Measurements from ENCODE around the gene RAB11FIP5. TPM values are rescaled to one million over a fixed set of nuclear protein-coding genes. Genes with fewer than 3 reads are reported as not detected.
"Not testable (repeated sequence)": the region's sequence is repeated elsewhere in the genome, so short reads cannot be mapped to it uniquely, and the experiment has no call there.

Gene RAB11FIP5
- total RNA-seq, 2 experiments from 2014 or later = 1.1 to 2.9 TPM

- peaks cover 4% of the 10 kb centered on the region for H3K4me1 Mint-ChIP-seq
- H3K27ac Mint-ChIP-seq = no peak overlapping the region
- no peaks in the 10 kb centered on the region for H3K36me3 Mint-ChIP-seq
- H3K9me3 Mint-ChIP-seq (ENCODE audit: low read depth) = no peaks in the 10 kb centered on the region
- ATAC-seq = no peak
- CTCF ChIA-PET = interaction anchor here (0.6 to 1.3 kb wide), 5 partner anchors 9 to 216 kb away, joined by 3 to 7 read pairs (median 3); no protein-coding TSS in a partner anchor
- H3K27me3 Mint-ChIP-seq = no peaks in the 10 kb centered on the region
- H3K4me3 Mint-ChIP-seq = no peak overlapping the region
- DNase-seq = no peak
Measured at GRCh38 chr2:73075477-73076373, 37.0 kb downstream of the RAB11FIP5 start.

GRCh38 chr2:73074110-73075069 lies 38.4 kb downstream of the RAB11FIP5 start:
- peaks cover 14% of the 10 kb centered on the region for H3K4me1 Mint-ChIP-seq
- no peak for DNase-seq
- H3K9me3 Mint-ChIP-seq (ENCODE audit: low read depth) = no peaks in the 10 kb centered on the region
- ATAC-seq = no peak
- no peaks in the 10 kb centered on the region for H3K36me3 Mint-ChIP-seq
- CTCF ChIA-PET = interaction anchor here (1.1 to 2.1 kb wide), 4 partner anchors 11 to 103 kb away, joined by 3 to 8 read pairs (median 6); no protein-coding TSS in a partner anchor
- H3K4me3 Mint-ChIP-seq = no peak overlapping the region
- H3K27ac Mint-ChIP-seq = no peak overlapping the region
- H3K27me3 Mint-ChIP-seq = no peaks in the 10 kb centered on the region

GRCh38 chr2:73072416-73072815 lies 40.3 kb downstream of the RAB11FIP5 start:
- Mint-ChIP-seq H3K4me1 (peaks cover 24% of the 10 kb centered on the region), H3K27ac (peak overlapping the region; percentile 91), H3K9me3 (ENCODE audit: low read depth) (no peaks in the 10 kb centered on the region), H3K27me3 (no peaks in the 10 kb centered on the region), H3K4me3 (peak overlapping the region; percentile 78), H3K36me3 (no peaks in the 10 kb centered on the region)
- CTCF ChIA-PET = interaction anchor here (1.8 to 2.1 kb wide), 2 partner anchors 105 to 140 kb away, joined by 5 to 8 read pairs; no protein-coding TSS in a partner anchor
- ATAC-seq = no peak
- DNase-seq = no peak

- Mint-ChIP-seq H3K9me3 (ENCODE audit: low read depth) (no peaks in the 10 kb centered on the region), H3K27me3 (no peaks in the 10 kb centered on the region), H3K27ac (peak overlapping the region; percentile 91), H3K36me3 (peaks cover 1% of the 10 kb centered on the region), H3K4me1 (peaks cover 24% of the 10 kb centered on the region), H3K4me3 (peak overlapping the region; percentile 78)
- ATAC-seq (peak; percentile 5), DNase-seq (peak; percentile 56)
- CTCF ChIA-PET = interaction anchor here (0.9 to 2.4 kb wide), 5 partner anchors 98 to 218 kb away, joined by 4 to 9 read pairs (median 8); no protein-coding TSS in a partner anchor
Measured at GRCh38 chr2:73072129-73072395, 40.7 kb downstream of the RAB11FIP5 start.

- CTCF ChIA-PET = interaction anchor here (0.9 to 2.4 kb wide), 6 partner anchors 18 to 219 kb away, joined by 4 to 10 read pairs (median 6); no protein-coding TSS in a partner anchor
- Mint-ChIP-seq H3K27ac (peak within 1 kb of the TSS; percentile 91), H3K36me3 (peaks cover 1% of the 10 kb centered on the region), H3K9me3 (ENCODE audit: low read depth) (no peaks in the 10 kb centered on the region), H3K27me3 (no peaks in the 10 kb centered on the region), H3K4me1 (peaks cover 24% of the 10 kb centered on the region), H3K4me3 (peak within 1 kb of the TSS; percentile 78)
- DNase-seq (peak; percentile 96), ATAC-seq (peak; percentile 92)
Measured at GRCh38 chr2:73071360-73072128, 41.2 kb downstream of the RAB11FIP5 start, which contains the start of gene SFXN5. SFXN5 (minus strand) TSS chr2:73071712; CDS start chr2:73071705, 7 bp downstream.

GRCh38 chr2:73070643-73071359 lies 41.9 kb downstream of the RAB11FIP5 start:
- peaks cover 1% of the 10 kb centered on the region for H3K36me3 Mint-ChIP-seq
- DNase-seq = peak; percentile 59
- H3K4me3 Mint-ChIP-seq = peak overlapping the region; percentile 78
- peak; percentile 25 for ATAC-seq
- CTCF ChIA-PET = interaction anchor here (0.9 to 2.4 kb wide), 7 partner anchors 9 to 219 kb away, joined by 3 to 10 read pairs (median 5); no protein-coding TSS in a partner anchor
- H3K27me3 Mint-ChIP-seq = no peaks in the 10 kb centered on the region
- H3K27ac Mint-ChIP-seq = peak overlapping the region; percentile 91
- H3K9me3 Mint-ChIP-seq (ENCODE audit: low read depth) = no peaks in the 10 kb centered on the region
- peaks cover 26% of the 10 kb centered on the region for H3K4me1 Mint-ChIP-seq

- Mint-ChIP-seq H3K36me3 (peaks cover 1% of the 10 kb centered on the region), H3K27me3 (no peaks in the 10 kb centered on the region), H3K27ac (peak overlapping the region; percentile 65), H3K9me3 (ENCODE audit: low read depth) (no peaks in the 10 kb centered on the region), H3K4me1 (peaks cover 30% of the 10 kb centered on the region), H3K4me3 (peak overlapping the region; percentile 78)
- no peak for DNase-seq
- CTCF ChIA-PET = interaction anchor here (1.3 to 2.4 kb wide), 5 partner anchors 8 to 177 kb away, joined by 3 to 10 read pairs (median 8); no protein-coding TSS in a partner anchor
- no peak for ATAC-seq
Measured at GRCh38 chr2:73069855-73070642, 42.7 kb downstream of the RAB11FIP5 start.

GRCh38 chr2:73069041-73069854 lies 43.5 kb downstream of the RAB11FIP5 start:
- Mint-ChIP-seq H3K36me3 (peaks cover 1% of the 10 kb centered on the region), H3K4me1 (peaks cover 30% of the 10 kb centered on the region), H3K27me3 (no peaks in the 10 kb centered on the region), H3K9me3 (ENCODE audit: low read depth) (no peaks in the 10 kb centered on the region), H3K27ac (no peak overlapping the region), H3K4me3 (peak overlapping the region; percentile 78)
- DNase-seq (no peak), ATAC-seq (no peak)
- CTCF ChIA-PET = interaction anchor here (1.3 to 2.1 kb wide), 3 partner anchors 8 to 108 kb away, joined by 3 to 10 read pairs (median 4); no protein-coding TSS in a partner anchor

GRCh38 chr2:73068147-73068546 lies 44.6 kb downstream of the RAB11FIP5 start:
- Mint-ChIP-seq H3K9me3 (ENCODE audit: low read depth) (no peaks in the 10 kb centered on the region), H3K4me3 (no peak overlapping the region), H3K36me3 (peaks cover 1% of the 10 kb centered on the region), H3K4me1 (peaks cover 30% of the 10 kb centered on the region), H3K27me3 (no peaks in the 10 kb centered on the region), H3K27ac (no peak overlapping the region)
- CTCF ChIA-PET = no interaction called here
- DNase-seq (no peak), ATAC-seq (no peak)

GRCh38 chr2:73067043-73067442 lies 45.7 kb downstream of the RAB11FIP5 start:
- CTCF ChIA-PET = interaction anchor here (0.7 kb wide), 1 partner anchor 208 kb away, joined by 3 read pairs; no protein-coding TSS in a partner anchor
- Mint-ChIP-seq H3K4me3 (no peak overlapping the region), H3K4me1 (peaks cover 27% of the 10 kb centered on the region), H3K27me3 (no peaks in the 10 kb centered on the region), H3K27ac (no peak overlapping the region), H3K36me3 (peaks cover 1% of the 10 kb centered on the region), H3K9me3 (ENCODE audit: low read depth) (no peaks in the 10 kb centered on the region)
- no peak for ATAC-seq
- DNase-seq = no peak

GRCh38 chr2:73065070-73065469 lies 47.7 kb downstream of the RAB11FIP5 start:
- H3K4me3 Mint-ChIP-seq; H3K27ac Mint-ChIP-seq; CTCF ChIA-PET; H3K9me3 Mint-ChIP-seq (ENCODE audit: low read depth); ATAC-seq; DNase-seq; H3K36me3 Mint-ChIP-seq; H3K27me3 Mint-ChIP-seq: not testable (repeated sequence)
- peaks cover 23% of the 10 kb centered on the region for H3K4me1 Mint-ChIP-seq

All from activated CD8-positive, alpha-beta memory T cell treated with anti-CD3 and anti-CD28 coated beads, Interleukin-2, amount 10 ng/mL, durations not matched to agents 7 days and 5 days (primary cell).